ENCODE results near the gene AZIN2. TPM values are rescaled to one million over a fixed set of nuclear protein-coding genes. Genes with fewer than 3 reads are reported as not detected.

AZIN2 gene
- total and polyA plus RNA-seq, 9 of the 15 experiments (the other 6 are each of a cell fraction or from before 2014, with no cell fraction given) = 0.06 to 0.91 (median 0.42) TPM; not detected in 2

- TF ChIP-seq FOXO4 (CRISPR knock-in tag; IDR thresholded peaks at IDR 0.05) = 0 out of 2 replicates have a peak, but pooled peaks have one; percentile 3
- TF ChIP-seq PHF8 (IDR thresholded peaks at IDR 0.05; ENCODE audit: borderline replicate concordance, low read length) = no peak
- no peak for TF ChIP-seq SREBF1 (IDR thresholded peaks at IDR 0.05; ENCODE audit: borderline replicate concordance, low read depth, low read length)
- TF ChIP-seq ZNF23 (CRISPR knock-in tag; IDR thresholded peaks at IDR 0.05) = no peak
- no peak for TF ChIP-seq BRF2 (IDR thresholded peaks at IDR 0.05; ENCODE audit: borderline replicate concordance, insufficient read depth, insufficient read length)
- no peak for TF ChIP-seq HDAC6 (IDR thresholded peaks at IDR 0.05; ENCODE audit: low read depth, low read length)
- no peak for TF ChIP-seq ZNF696 (CRISPR knock-in tag; conservative IDR thresholded peaks at IDR 0.05)
- no peak for TF ChIP-seq NR2C1 (IDR thresholded peaks at IDR 0.05)
- TF ChIP-seq NR2C1 (tag; IDR thresholded peaks at IDR 0.05) = peak; percentile 11; the same call in 1 of the 2 replicates
- TF ChIP-seq NCOA1 (IDR thresholded peaks at IDR 0.05; ENCODE audit: low read depth) = no peak
- no peak for TF ChIP-seq SRSF1 (IDR thresholded peaks at IDR 0.05; ENCODE audit: low read depth, low read length)
- TF ChIP-seq TFE3 (CRISPR knock-in tag; IDR thresholded peaks at IDR 0.05) = no peak
- TF ChIP-seq YBX1 (IDR thresholded peaks at IDR 0.05) = no peak
- no peak for TF ChIP-seq CREB1 (IDR thresholded peaks at IDR 0.05)
- no peak for TF ChIP-seq CREB1 (CRISPR knock-in tag; IDR thresholded peaks at IDR 0.05)
- no peak for TF ChIP-seq HMG20B (CRISPR knock-in tag; IDR thresholded peaks at IDR 0.05)
- no peak for TF ChIP-seq ZNF583 (CRISPR knock-in tag; IDR thresholded peaks at IDR 0.05)
- TF ChIP-seq ZNF316 (IDR thresholded peaks at IDR 0.05) = no peak
- no peak for TF ChIP-seq CBFB (CRISPR knock-in tag; IDR thresholded peaks at IDR 0.05)
- no peak for TF ChIP-seq ZNF398 (CRISPR knock-in tag; IDR thresholded peaks at IDR 0.05)
- TF ChIP-seq MYBL2 (IDR thresholded peaks at IDR 0.05; ENCODE audit: low read depth) = no peak
- no peak for TF ChIP-seq MYBL2 (CRISPR knock-in tag; IDR thresholded peaks at IDR 0.05; ENCODE audit: borderline replicate concordance)
- TF ChIP-seq EP300 (IDR thresholded peaks at IDR 0.05; ENCODE audit: low read length) = peak; percentile 82
- TF ChIP-seq NFE2 (IDR thresholded peaks at IDR 0.05; ENCODE audit: low read depth) = no peak
- no peak for TF ChIP-seq MCM7 (IDR thresholded peaks at IDR 0.05)
Measured at GRCh38 chr1:33050221-33051076, 30.5 kb upstream of the AZIN2 start (continued).

Measured in K562 (cell line).